HG03432 (cell line): ENCODE data around the gene EIF4G3.
A peak's percentile ranks its signal among the peaks of the same experiment; 100 is the strongest.
"Not testable (repeated sequence)": the region's sequence is repeated elsewhere in the genome, so short reads cannot be mapped to it uniquely, and the experiment has no call there.

Experiments
- ATAC-seq: cut with Tn5 transposase; IDR thresholded peaks from one replicate; pipeline ENCODE4 v1.9.1; 2021; ENCODE audit warnings: mild to moderate bottlenecking, moderate library complexity; ENCODE audit not compliant: unreplicated experiment

Gene EIF4G3

GRCh38 chr1:20846461-20847374, 330.0 kb downstream of the EIF4G3 start:
- no peak for ATAC-seq

GRCh38 chr1:20840731-20841130, 336.0 kb downstream of the EIF4G3 start:
- no peak for ATAC-seq

DNA sequence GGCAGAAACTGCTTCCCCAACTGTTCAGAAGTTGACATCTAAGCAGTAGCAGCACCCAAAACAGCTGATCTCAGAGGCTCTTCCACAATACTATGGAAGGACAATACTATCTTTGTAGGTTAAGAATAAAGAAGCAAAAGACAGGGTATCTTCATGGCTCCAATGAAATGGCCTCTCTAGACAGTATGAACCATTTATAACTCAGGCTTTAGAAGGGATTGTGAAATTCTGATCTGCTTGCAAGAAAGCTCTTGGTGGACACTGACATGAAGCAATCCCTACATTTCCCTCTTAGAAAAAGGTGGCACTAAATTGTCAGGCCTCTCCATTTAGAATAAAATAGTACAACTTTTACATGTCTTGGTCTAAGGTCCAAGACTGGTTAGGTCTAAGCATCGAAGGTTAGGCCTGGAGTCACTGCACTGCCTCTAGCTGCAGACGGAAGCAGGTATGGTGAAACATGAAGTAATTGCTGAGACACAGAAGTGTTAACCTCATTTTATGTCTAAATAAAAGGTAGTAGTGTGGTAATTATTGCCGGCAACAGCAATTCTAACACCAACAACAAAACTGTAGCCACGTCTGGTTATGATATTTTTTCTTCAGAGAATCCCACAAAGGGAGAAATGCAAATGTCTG, 339.0 kb downstream of the EIF4G3 start:
- ATAC-seq, result no peak

- ATAC-seq, result no peak
These were observed 340.5 kb downstream of the EIF4G3 start for GRCh38 chr1:20836230-20836629.

DNA sequence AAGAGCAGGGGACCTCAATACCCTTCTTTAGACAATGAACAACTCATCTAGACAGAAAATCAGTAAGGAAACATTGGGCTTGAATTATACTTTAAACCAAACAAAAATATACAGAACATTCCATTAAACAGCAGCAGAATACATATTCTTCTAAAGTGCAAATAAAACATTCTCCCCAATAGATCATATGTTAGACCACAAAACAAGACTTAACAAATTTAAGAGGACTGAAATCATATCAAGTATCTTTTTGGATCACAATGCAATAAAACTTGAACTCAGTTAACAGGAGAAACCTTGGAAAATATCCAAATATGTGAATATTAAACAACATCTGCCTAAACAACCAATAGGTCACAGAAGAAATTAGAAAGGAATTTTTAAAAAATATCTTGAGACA, 341.9 kb downstream of the EIF4G3 start:
- ATAC-seq, result no peak

DNA sequence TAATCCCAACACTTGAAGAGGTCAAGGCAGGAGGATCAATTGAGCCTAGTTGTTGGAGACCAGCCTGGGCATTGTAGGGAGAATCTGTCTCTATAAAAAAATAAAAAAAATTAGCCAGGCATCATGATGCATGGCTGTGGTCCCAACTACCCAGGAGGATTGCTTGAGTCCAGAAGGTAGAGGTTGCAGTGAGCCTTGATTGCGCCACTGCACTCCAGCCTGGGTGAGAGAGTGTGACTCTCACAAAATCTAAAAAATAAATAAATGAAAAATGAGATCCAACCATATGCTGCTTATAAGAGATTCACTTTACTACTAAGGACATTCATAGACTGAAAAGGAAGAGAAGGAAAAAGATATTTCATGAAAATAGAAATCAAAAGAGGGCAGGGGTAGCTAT, 342.5 kb downstream of the EIF4G3 start:
- no peak for ATAC-seq

GRCh38 chr1:20830378-20830777, 346.3 kb downstream of the EIF4G3 start:
- no peak for ATAC-seq

DNA sequence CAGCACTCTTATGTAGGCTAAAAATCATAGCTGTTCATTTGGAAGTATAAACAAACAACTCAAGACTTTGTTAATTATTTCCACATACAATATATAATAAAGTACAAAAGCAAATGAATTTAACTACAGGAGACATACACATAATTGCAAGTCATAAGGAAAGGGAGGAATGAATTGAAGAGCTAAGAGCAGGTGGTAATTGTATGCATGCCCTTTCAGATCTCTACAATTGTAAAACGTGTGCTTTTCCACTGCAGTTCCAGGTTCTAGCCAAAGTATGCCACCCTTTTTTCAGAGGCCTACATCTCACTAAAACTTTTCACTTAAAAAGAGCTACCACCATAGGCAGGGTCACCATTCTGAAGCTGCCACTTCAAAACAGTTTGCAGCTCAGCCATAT, 346.8 kb downstream of the EIF4G3 start:
- ATAC-seq, result no peak

DNA sequence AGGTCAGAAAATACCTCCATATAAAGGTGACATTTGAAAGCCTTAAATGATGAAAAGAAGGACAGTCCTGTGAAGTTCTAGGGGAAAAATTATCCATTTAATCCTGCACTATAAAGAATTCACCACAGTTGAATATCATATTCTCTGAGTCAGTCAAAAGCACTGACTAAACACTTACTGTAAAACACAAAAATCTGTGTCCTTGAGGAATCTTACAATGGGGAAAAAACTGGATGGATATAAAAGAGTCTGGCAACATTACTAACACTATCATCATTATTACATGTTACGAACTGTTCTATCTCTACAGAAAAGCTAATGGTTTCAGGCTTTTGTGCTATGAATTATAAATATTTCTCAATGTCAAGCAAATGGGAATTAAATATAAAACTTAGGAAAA, 347.2 kb downstream of the EIF4G3 start:
- no peak for ATAC-seq

GRCh38 chr1:20823845-20824244, 352.9 kb downstream of the EIF4G3 start:
- no peak for ATAC-seq

DNA sequence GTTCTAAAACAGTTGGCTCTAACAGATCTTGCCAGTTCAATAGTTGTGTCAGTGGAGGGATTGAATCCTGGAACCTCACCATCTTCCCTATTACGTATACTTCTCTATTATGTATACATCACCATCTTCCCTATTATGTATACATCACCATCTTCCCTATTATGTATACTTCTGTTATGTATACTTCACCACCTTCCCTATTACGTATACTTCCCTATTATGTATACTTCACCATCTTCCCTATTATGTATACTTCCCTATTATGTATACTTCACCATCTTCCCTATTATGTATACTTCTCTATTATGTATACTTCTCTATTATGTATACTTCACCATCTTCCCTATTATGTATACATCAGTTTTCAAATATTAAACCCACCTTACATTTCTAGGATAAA, 355.2 kb downstream of the EIF4G3 start:
- no peak for ATAC-seq

- no peak for ATAC-seq
These were observed 356.9 kb downstream of the EIF4G3 start for GRCh38 chr1:20819818-20820217.

GRCh38 chr1:20814534-20814871, 362.2 kb downstream of the EIF4G3 start:
- ATAC-seq, result no peak

DNA sequence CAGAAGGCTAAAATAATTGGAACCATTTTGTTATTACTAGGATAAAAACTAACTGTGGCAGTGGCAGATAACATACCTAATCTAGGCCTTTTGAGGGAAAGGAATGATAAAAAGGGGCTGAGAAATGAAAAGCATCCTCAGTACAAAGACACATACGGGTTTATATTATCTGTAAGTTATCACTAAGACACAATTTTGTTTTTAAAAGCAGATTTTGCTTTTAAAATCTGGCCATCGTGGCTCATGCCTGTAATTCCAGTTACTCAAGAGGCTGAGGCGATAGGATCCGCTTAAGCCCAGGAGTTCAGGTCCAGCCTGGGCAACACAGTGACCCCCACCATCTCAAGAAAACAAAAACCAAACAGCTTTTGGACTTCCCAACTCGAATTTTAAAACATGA, 364.8 kb downstream of the EIF4G3 start:
- ATAC-seq, result no peak

- ATAC-seq, result no peak
These were observed 383.5 kb downstream of the EIF4G3 start for GRCh38 chr1:20793236-20793635.

DNA sequence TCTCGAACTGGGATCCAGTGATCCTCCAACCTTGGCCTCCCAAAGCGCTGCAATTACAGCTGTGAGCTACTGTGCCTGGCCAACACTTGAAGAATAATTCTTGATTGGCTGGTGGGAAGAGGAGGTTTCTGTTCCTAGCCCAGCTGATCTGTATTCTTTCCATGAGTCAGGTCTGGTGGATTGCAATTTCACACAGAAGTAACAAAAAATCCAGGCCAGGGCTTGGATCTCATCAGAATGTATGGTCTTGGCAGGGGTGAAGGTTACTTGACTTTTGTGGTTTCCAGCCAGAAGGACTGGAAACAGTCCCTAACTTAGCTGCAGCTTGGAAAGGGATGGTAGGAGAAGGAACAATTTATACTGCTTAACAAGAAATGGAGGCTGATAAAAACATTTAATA, 384.5 kb downstream of the EIF4G3 start:
- ATAC-seq, result no peak

DNA sequence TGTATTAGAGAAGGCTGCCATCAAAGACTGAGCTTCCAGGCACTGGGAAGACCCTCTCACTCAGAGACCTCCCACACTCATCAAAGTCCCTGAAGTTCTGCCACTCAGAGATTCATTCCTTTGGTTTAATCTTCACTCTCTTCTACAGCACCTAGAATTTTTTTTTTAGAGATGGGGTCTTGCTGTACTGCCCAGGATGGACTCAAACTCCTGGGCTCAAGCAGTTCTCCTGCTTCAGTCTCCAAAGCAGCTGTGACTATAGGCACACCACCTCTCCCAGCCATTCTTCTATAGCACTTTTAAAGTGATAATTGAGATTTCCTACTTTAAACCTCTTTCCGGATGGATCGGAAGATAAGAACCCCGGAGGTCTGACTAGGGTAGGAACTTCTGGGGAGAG, 385.9 kb downstream of the EIF4G3 start:
- no peak for ATAC-seq

GRCh38 chr1:20789598-20789997, 387.1 kb downstream of the EIF4G3 start:
- not testable (repeated sequence) for ATAC-seq

DNA sequence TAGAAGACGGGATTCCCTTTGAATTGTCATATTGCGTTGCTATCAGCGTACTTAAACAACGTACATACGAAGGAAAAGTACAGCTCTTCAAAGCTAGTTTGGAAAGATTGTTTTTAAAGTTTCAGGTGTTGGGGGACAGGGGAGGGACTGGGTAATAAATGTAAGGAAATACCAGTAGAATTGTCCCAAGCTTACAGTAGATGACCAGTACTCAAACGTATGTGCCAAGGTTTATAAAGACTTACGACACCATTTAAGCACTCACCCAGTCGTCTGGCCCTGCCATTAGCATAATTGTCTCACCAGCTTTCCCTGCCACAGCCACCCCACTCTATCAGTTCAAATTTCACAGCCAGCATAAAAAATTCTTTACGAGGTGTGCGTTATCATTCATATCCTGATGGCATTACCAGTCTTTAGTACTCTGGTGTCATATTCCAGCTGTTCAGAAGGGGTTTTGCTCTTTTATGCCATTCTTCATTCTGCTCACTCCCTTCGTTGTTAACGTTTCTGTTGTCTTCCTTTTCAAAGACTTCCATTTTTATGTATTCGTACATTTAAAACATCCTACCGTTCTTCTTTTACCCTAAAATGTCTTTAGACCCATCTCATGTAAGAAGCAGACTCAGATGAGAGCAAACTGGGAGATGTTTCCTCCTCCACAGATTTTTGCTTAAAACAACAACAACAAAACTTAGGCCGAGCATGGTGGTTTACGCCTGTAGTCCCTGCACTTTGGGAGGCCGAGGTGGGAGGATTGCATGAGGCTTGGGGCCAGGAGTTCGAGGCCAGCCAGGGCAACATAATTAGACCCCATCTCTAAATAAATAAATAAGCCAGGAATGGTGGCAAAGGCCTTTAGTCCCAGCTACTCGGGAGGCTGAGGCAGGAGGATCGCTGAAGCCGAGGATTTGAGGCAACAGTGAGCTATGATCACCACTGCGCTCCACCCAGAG, 388.6 kb downstream of the EIF4G3 start:
- ATAC-seq, result no peak

DNA sequence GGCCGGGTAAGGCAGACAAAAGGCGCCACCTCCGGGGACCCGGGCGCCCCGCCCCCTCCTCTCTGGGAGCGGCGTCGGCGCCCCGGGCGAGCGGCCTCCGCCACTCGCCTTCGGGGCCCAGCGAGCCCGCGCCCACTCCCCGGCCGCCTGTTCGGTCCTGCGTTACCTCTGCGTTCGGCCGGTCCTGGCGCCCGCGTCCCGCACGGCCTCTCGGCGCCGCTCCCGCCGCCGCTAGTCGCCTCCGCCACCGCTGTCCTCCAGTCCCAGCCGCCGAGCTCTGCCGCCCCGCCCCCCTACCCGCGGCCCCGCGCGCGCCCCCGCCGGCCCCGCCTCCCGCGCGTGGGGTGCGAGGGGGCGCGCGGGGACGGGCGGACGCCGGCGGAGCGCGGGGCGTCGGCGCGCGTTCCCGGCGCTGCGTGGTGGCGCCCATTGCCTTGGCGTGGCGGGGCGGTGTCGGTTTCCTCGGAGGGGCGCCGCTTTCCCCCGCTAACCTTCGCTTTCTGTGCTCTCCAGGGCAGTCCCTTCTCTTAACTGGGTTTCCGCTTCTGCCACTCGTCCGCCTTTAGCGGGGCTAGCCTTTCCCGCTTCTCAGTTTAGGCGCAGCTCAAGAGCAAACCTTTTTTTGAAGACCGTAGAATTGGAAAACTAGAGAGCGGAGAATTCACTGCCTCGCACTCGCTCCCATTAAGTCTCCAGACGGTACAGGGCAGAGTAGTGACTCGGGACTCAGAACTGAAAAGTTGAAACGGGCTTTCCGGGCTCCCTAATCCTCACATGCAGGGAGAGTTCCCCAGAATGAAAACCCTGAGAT, 389.5 kb downstream of the EIF4G3 start, which contains the start of gene HP1BP3:
HP1BP3 (minus strand) TSS at position 279 of the 811 bp plus-strand sequence. CDS start 6,867 bp downstream, outside the sequence.
- peak; percentile 66 for ATAC-seq
